BLaER1 (cell line): Measurements from ENCODE around the gene B3GALNT2.

Experiments used
- H3K27ac ChIP-seq: shearing (Covaris generic); formaldehyde crosslinking; 2 replicates; pipeline ENCODE4 v1.8.1; 2022
- H3K27me3 ChIP-seq: shearing (Covaris generic); formaldehyde crosslinking; 2 replicates; pipeline ENCODE4 v1.8.1; 2022
- H3K36me3 ChIP-seq: shearing (Covaris generic); formaldehyde crosslinking; 2 replicates; pipeline ENCODE4 v1.8.1; 2022
- H3K4me1 ChIP-seq: shearing (Covaris generic); formaldehyde crosslinking; 2 replicates; pipeline ENCODE4 v1.8.1; 2022
- H3K4me2 ChIP-seq: shearing (Covaris generic); formaldehyde crosslinking; 2 replicates; pipeline ENCODE4 v1.8.1; 2022
- H3K4me3 ChIP-seq: shearing (Covaris generic); formaldehyde crosslinking; 2 replicates; pipeline ENCODE4 v1.8.1; 2022
- H3K9ac ChIP-seq: shearing (Covaris generic); formaldehyde crosslinking; 2 replicates; pipeline ENCODE4 v1.8.1; 2022
- H3K9me3 ChIP-seq: shearing (Covaris generic); formaldehyde crosslinking; 2 replicates; pipeline ENCODE4 v1.8.1; 2022
- H4K20me1 ChIP-seq: shearing (Covaris generic); formaldehyde crosslinking; 2 replicates; pipeline ENCODE4 v1.8.1; 2022
- Cebpa-rat ChIP-seq: shearing (Covaris generic); IDR thresholded peaks from 2 replicates; pipeline ENCODE4 v1.8.1; 2022

Gene B3GALNT2

GRCh38 chr1:235527196-235527814, 23.1 kb upstream of the B3GALNT2 start:
- Histone ChIP-seq H3K9me3 (peaks cover 3% of the 10 kb centered on the region; the same call in 1 of the 2 replicates), H3K27me3 (no peaks in the 10 kb centered on the region), H3K27ac (no peak overlapping the region), H3K4me2 (no peak overlapping the region), H3K36me3 (no peaks in the 10 kb centered on the region), H3K9ac (no peak overlapping the region), H3K4me3 (no peak overlapping the region), H3K4me1 (no peaks in the 10 kb centered on the region), H4K20me1 (no peaks in the 10 kb centered on the region)
- no peak for TF ChIP-seq Cebpa-rat

GRCh38 chr1:235525314-235525713, 21.1 kb upstream of the B3GALNT2 start:
- Histone ChIP-seq H3K36me3 (no peaks in the 10 kb centered on the region), H3K4me3 (no peak overlapping the region), H3K9ac (no peak overlapping the region), H4K20me1 (no peaks in the 10 kb centered on the region), H3K9me3 (no peaks in the 10 kb centered on the region), H3K4me1 (no peaks in the 10 kb centered on the region), H3K27me3 (no peaks in the 10 kb centered on the region), H3K4me2 (no peak overlapping the region), H3K27ac (no peak overlapping the region)
- no peak for TF ChIP-seq Cebpa-rat

GRCh38 chr1:235516862-235517446, 12.7 kb upstream of the B3GALNT2 start:
- no peak overlapping the region for H3K4me3 ChIP-seq
- H3K9ac ChIP-seq = no peak overlapping the region
- H3K36me3 ChIP-seq = no peaks in the 10 kb centered on the region
- TF ChIP-seq Cebpa-rat = no peak
- no peak overlapping the region for H3K4me2 ChIP-seq
- H3K27me3 ChIP-seq = no peaks in the 10 kb centered on the region
- no peaks in the 10 kb centered on the region for H3K9me3 ChIP-seq
- no peaks in the 10 kb centered on the region for H4K20me1 ChIP-seq
- no peak overlapping the region for H3K27ac ChIP-seq
- H3K4me1 ChIP-seq = no peaks in the 10 kb centered on the region

GRCh38 chr1:235515844-235516512, 11.7 kb upstream of the B3GALNT2 start:
- no peaks in the 10 kb centered on the region for H3K4me1 ChIP-seq
- no peaks in the 10 kb centered on the region for H3K27me3 ChIP-seq
- no peaks in the 10 kb centered on the region for H3K36me3 ChIP-seq
- no peak overlapping the region for H3K9ac ChIP-seq
- TF ChIP-seq Cebpa-rat = no peak
- no peaks in the 10 kb centered on the region for H3K9me3 ChIP-seq
- H3K27ac ChIP-seq = no peak overlapping the region
- H3K4me2 ChIP-seq = no peak overlapping the region
- H3K4me3 ChIP-seq = no peak overlapping the region
- no peaks in the 10 kb centered on the region for H4K20me1 ChIP-seq

GRCh38 chr1:235513495-235514366, 9.5 kb upstream of the B3GALNT2 start:
- no peak overlapping the region for H3K9ac ChIP-seq
- H3K4me2 ChIP-seq = no peak overlapping the region
- no peaks in the 10 kb centered on the region for H3K36me3 ChIP-seq
- H3K27ac ChIP-seq = no peak overlapping the region
- no peaks in the 10 kb centered on the region for H3K4me1 ChIP-seq
- H3K9me3 ChIP-seq = no peaks in the 10 kb centered on the region
- no peaks in the 10 kb centered on the region for H4K20me1 ChIP-seq
- no peak for TF ChIP-seq Cebpa-rat
- no peak overlapping the region for H3K4me3 ChIP-seq
- no peaks in the 10 kb centered on the region for H3K27me3 ChIP-seq

GRCh38 chr1:235511470-235512240, 7.4 kb upstream of the B3GALNT2 start:
- TF ChIP-seq Cebpa-rat = no peak
- no peaks in the 10 kb centered on the region for H3K4me1 ChIP-seq
- no peak overlapping the region for H3K9ac ChIP-seq
- H3K36me3 ChIP-seq = no peaks in the 10 kb centered on the region
- H3K9me3 ChIP-seq = no peaks in the 10 kb centered on the region
- H4K20me1 ChIP-seq = no peaks in the 10 kb centered on the region
- no peaks in the 10 kb centered on the region for H3K27me3 ChIP-seq
- no peak overlapping the region for H3K4me3 ChIP-seq
- no peak overlapping the region for H3K27ac ChIP-seq
- no peak overlapping the region for H3K4me2 ChIP-seq

GRCh38 chr1:235510823-235511222, 6.6 kb upstream of the B3GALNT2 start:
- Histone ChIP-seq H3K9me3 (no peaks in the 10 kb centered on the region), H3K27ac (no peak overlapping the region), H3K27me3 (no peaks in the 10 kb centered on the region), H3K4me1 (peaks cover 4% of the 10 kb centered on the region; the same call in 1 of the 2 replicates), H3K4me3 (no peak overlapping the region), H3K4me2 (no peak overlapping the region), H3K9ac (no peak overlapping the region), H3K36me3 (no peaks in the 10 kb centered on the region), H4K20me1 (no peaks in the 10 kb centered on the region)
- no peak for TF ChIP-seq Cebpa-rat

- Histone ChIP-seq H3K4me3 (no peak overlapping the region), H4K20me1 (peaks cover 8% of the 10 kb centered on the region; the same call in 1 of the 2 replicates), H3K36me3 (no peaks in the 10 kb centered on the region), H3K9me3 (no peaks in the 10 kb centered on the region), H3K4me2 (no peak overlapping the region), H3K27me3 (no peaks in the 10 kb centered on the region), H3K27ac (no peak overlapping the region), H3K4me1 (peaks cover 12% of the 10 kb centered on the region), H3K9ac (no peak overlapping the region)
- no peak for TF ChIP-seq Cebpa-rat
These were observed 3.4 kb upstream of the B3GALNT2 start for GRCh38 chr1:235507623-235508022.
